ENCODE results near the gene OTOGL.

- no peak for TF ChIP-seq CTCF (conservative IDR thresholded peaks at IDR 0.05; ENCODE audit: low read length)
- TF ChIP-seq EZH2phosphoT487 (IDR thresholded peaks at IDR 0.05; ENCODE audit: borderline replicate concordance, low read depth, low read length) = no peak
Observed at GRCh38 chr12:80321653-80322052, 222.3 kb downstream of the OTOGL start.
